Mammary epithelial cell (primary cell): ENCODE data around the gene KRTAP5-1.

Source experiments
- EZH2 ChIP-seq: IDR thresholded peaks from 2 replicates; pipeline ENCODE4 v1.6.1; 2012; ENCODE audit warnings: low read length, inconsistent platforms, borderline replicate concordance
- TF ChIP-seq, protein P1 (sequence below), 2 donors: IDR thresholded peaks in 1 of 2; conservative IDR thresholded peaks in 1 of 2; 2 replicates each; pipeline ENCODE4 v1.5.1; 2011 to 2012; ENCODE audit warnings: inconsistent platforms in 2 of 2, low read length in 2 of 2, mild to moderate bottlenecking in 2 of 2, control low read depth in 1 of 2, low read depth in 1 of 2; ENCODE audit not compliant: insufficient read depth in 1 of 2; ENCODE audit errors: extremely low read depth in 1 of 2

- TF ChIP-seq EZH2: no peak
- TF ChIP-seq, protein P1, sequence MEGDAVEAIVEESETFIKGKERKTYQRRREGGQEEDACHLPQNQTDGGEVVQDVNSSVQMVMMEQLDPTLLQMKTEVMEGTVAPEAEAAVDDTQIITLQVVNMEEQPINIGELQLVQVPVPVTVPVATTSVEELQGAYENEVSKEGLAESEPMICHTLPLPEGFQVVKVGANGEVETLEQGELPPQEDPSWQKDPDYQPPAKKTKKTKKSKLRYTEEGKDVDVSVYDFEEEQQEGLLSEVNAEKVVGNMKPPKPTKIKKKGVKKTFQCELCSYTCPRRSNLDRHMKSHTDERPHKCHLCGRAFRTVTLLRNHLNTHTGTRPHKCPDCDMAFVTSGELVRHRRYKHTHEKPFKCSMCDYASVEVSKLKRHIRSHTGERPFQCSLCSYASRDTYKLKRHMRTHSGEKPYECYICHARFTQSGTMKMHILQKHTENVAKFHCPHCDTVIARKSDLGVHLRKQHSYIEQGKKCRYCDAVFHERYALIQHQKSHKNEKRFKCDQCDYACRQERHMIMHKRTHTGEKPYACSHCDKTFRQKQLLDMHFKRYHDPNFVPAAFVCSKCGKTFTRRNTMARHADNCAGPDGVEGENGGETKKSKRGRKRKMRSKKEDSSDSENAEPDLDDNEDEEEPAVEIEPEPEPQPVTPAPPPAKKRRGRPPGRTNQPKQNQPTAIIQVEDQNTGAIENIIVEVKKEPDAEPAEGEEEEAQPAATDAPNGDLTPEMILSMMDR (conservative IDR thresholded peaks at IDR 0.05 in 1 of 2, IDR thresholded peaks at IDR 0.05 in 1 of 2; ENCODE audit: extremely low read depth in 1 of 2, insufficient read depth in 1 of 2, low read depth in 1 of 2, low read length in 2 of 2): no peak
Observed at GRCh38 chr11:1631066-1631568, 46.0 kb upstream of the KRTAP5-1 start.
